GM18909 (cell line): ENCODE measurements around the gene ARID1B.
A peak's percentile ranks its signal among the peaks of the same experiment; 100 is the strongest.

Source experiments
- ATAC-seq: cut with Tn5 transposase; IDR thresholded peaks from one replicate; pipeline ENCODE4 v1.9.1; 2021; ENCODE audit warnings: mild to moderate bottlenecking; ENCODE audit not compliant: unreplicated experiment, poor library complexity

The ARID1B gene

GRCh38 chr6:156953127-156953478 lies 175.9 kb downstream of the ARID1B start:
- no peak for ATAC-seq

- ATAC-seq = no peak
These were observed 176.4 kb downstream of the ARID1B start for GRCh38 chr6:156953479-156954146.

- no peak for ATAC-seq
These were observed 177.0 kb downstream of the ARID1B start for GRCh38 chr6:156954191-156954590.

GRCh38 chr6:156954816-156955215 lies 177.6 kb downstream of the ARID1B start:
- no peak for ATAC-seq

GRCh38 chr6:156955494-156956183 lies 178.5 kb downstream of the ARID1B start:
- no peak for ATAC-seq

- no peak for ATAC-seq
These were observed 179.1 kb downstream of the ARID1B start for GRCh38 chr6:156956286-156956685.

GRCh38 chr6:156957931-156958547 lies 180.9 kb downstream of the ARID1B start:
- ATAC-seq = peak; percentile 63

- ATAC-seq = no peak
These were observed 183.3 kb downstream of the ARID1B start for GRCh38 chr6:156960525-156960924.

- no peak for ATAC-seq
These were observed 184.2 kb downstream of the ARID1B start for GRCh38 chr6:156961282-156961892.

- ATAC-seq = no peak
These were observed 186.8 kb downstream of the ARID1B start for GRCh38 chr6:156963712-156964700.

- no peak for ATAC-seq
These were observed 190.7 kb downstream of the ARID1B start for GRCh38 chr6:156967852-156968251.

GRCh38 chr6:156969233-156969632 lies 192.1 kb downstream of the ARID1B start:
- no peak for ATAC-seq

- no peak for ATAC-seq
These were observed 193.5 kb downstream of the ARID1B start for GRCh38 chr6:156970595-156971112.

GRCh38 chr6:156971153-156971885 lies 194.1 kb downstream of the ARID1B start:
- no peak for ATAC-seq

- no peak for ATAC-seq
These were observed 195.0 kb downstream of the ARID1B start for GRCh38 chr6:156972145-156972544.

- no peak for ATAC-seq
These were observed 197.7 kb downstream of the ARID1B start for GRCh38 chr6:156974830-156975261.

GRCh38 chr6:156975414-156975813 lies 198.2 kb downstream of the ARID1B start:
- ATAC-seq = no peak

- no peak for ATAC-seq
These were observed 199.3 kb downstream of the ARID1B start for GRCh38 chr6:156976216-156977127.
